OCI-LY7 (cell line): Measurements from ENCODE around the gene GALNT10. TPM values are rescaled to one million over a fixed set of nuclear protein-coding genes. Genes with fewer than 3 reads are reported as not detected.

ENCODE experiments used
- BruUV-seq: library from RNA; stranded (reverse); fragments of 400-500 nt; replicated peaks from 2 replicates; lab custom pipeline; 2021; lab: Mats Ljungman, UMichigan
- CTCF ChIA-PET: fragments of 300-600 bp; sonication (Branson Sonifier 250); formaldehyde crosslinking; loops from one replicate; lab custom pipeline; 2022; ENCODE audit warnings: antibody characterized with exemption; ENCODE audit not compliant: unreplicated experiment; lab: Charles Lee
- POLR2A ChIA-PET: fragments of 300-600 bp; sonication (Branson Sonifier 250); formaldehyde crosslinking; loops from one replicate; lab custom pipeline; 2022; ENCODE audit warnings: antibody characterized with exemption; lab: Charles Lee
- DNase-seq: peaks from one replicate; pipeline ENCODE4 v3.0.0-alpha.2; 2015; ENCODE audit warnings: low spot score
- H2AFZ ChIP-seq: fragments of 200-600 bp; sonication (generic), shearing (Covaris generic); 2 replicates; pipeline ENCODE4 v1.6.1; 2014; ENCODE audit warnings: mild to moderate bottlenecking, antibody characterized with exemption, low read length, moderate library complexity
- H3K27ac ChIP-seq: fragments of 200-600 bp; sonication (generic); 2 replicates; pipeline ENCODE4 v1.5.1; 2014; ENCODE audit warnings: mixed run types, low read depth, mild to moderate bottlenecking, moderate library complexity, low read length, inconsistent platforms; ENCODE audit not compliant: poor library complexity, severe bottlenecking
- H3K36me3 ChIP-seq: fragments of 200-600 bp; sonication (generic); 2 replicates; pipeline ENCODE4 v1.6.1; 2014; ENCODE audit warnings: mild to moderate bottlenecking, antibody characterized with exemption, low read length, moderate library complexity, mixed read lengths; ENCODE audit not compliant: insufficient read depth
- H3K4me1 ChIP-seq: fragments of 200-600 bp; sonication (generic); 2 replicates; pipeline ENCODE4 v1.5.1; 2014; ENCODE audit warnings: mild to moderate bottlenecking, low read length; ENCODE audit not compliant: insufficient read depth, poor library complexity, severe bottlenecking
- H3K4me2 ChIP-seq: fragments of 200-600 bp; sonication (generic); 2 replicates; pipeline ENCODE4 v1.6.1; 2014; ENCODE audit warnings: mild to moderate bottlenecking, low read length
- H3K4me3 ChIP-seq: fragments of 200-600 bp; sonication (generic); 2 replicates; pipeline ENCODE4 v1.5.1; 2014; ENCODE audit warnings: mild to moderate bottlenecking, low read depth, low read length; ENCODE audit not compliant: poor library complexity, severe bottlenecking
- H3K79me2 ChIP-seq: fragments of 200-600 bp; sonication (generic); 2 replicates; pipeline ENCODE4 v1.6.1; 2016; ENCODE audit warnings: low read depth, mild to moderate bottlenecking, low read length, moderate library complexity, mixed read lengths; ENCODE audit not compliant: insufficient read depth
- H3K9me2 ChIP-seq: fragments of 200-600 bp; sonication (generic); 2 replicates; pipeline ENCODE4 v1.6.1; 2016; ENCODE audit warnings: mild to moderate bottlenecking, low read length, mixed read lengths; ENCODE audit not compliant: insufficient read depth
- H3K9me3 ChIP-seq: fragments of 200-600 bp; sonication (generic); 2 replicates; pipeline ENCODE4 v1.6.1; 2014; ENCODE audit warnings: mild to moderate bottlenecking, mixed run types, low read length, mixed read lengths
- H4K20me1 ChIP-seq: fragments of 200-600 bp; sonication (generic); 2 replicates; pipeline ENCODE4 v1.6.1; 2014; ENCODE audit warnings: mild to moderate bottlenecking, antibody characterized with exemption, low read length, moderate library complexity, mixed read lengths; ENCODE audit not compliant: insufficient read depth
- EZH2phosphoT487 ChIP-seq: fragments of 200-600 bp; sonication (generic); IDR thresholded peaks from 2 replicates; pipeline ENCODE4 v1.6.1; 2018; ENCODE audit warnings: low read depth, borderline replicate concordance, mild to moderate bottlenecking, mixed run types, antibody characterized with exemption, low read length, moderate library complexity, mixed read lengths
- intact Hi-C: fragments of 100-400 bp; cut with micrococcal nuclease; formaldehyde crosslinking; loops from one replicate; pipeline ENCODE4 v1.10.0; 2022; ENCODE audit not compliant: unreplicated experiment
- total RNA-seq, 2 experiments: library from RNA; depleted of rRNA in 1 of 2; stranded (reverse); fragments of >200 nt in 1 of 2; shearing (Covaris generic) in 1 of 2; gene quantifications; 2 replicates each; pipeline ENCODE4 v1.2.3, GENCODE V29; 2014 to 2022
- TF ChIP-seq, protein P1 (sequence below): fragments of 200-600 bp; sonication (generic); conservative IDR thresholded peaks from 2 replicates; pipeline ENCODE4 v1.5.1; 2014; ENCODE audit warnings: mild to moderate bottlenecking, antibody characterized with exemption, low read length, moderate library complexity, mixed read lengths

Gene GALNT10
- total RNA-seq, 2 experiments from 2014 or later, result 7.3 to 20.6 TPM

- Histone ChIP-seq H3K4me1 (no peaks in the 10 kb centered on the region), H3K4me3 (no peak overlapping the region), H3K9me2 (no peaks in the 10 kb centered on the region), H3K36me3 (no peaks in the 10 kb centered on the region), H4K20me1 (no peaks in the 10 kb centered on the region), H2AFZ (no peak overlapping the region), H3K27ac (no peak overlapping the region), H3K79me2 (no peaks in the 10 kb centered on the region), H3K9me3 (no peaks in the 10 kb centered on the region), H3K4me2 (no peak overlapping the region)
- TF ChIP-seq, protein P1, sequence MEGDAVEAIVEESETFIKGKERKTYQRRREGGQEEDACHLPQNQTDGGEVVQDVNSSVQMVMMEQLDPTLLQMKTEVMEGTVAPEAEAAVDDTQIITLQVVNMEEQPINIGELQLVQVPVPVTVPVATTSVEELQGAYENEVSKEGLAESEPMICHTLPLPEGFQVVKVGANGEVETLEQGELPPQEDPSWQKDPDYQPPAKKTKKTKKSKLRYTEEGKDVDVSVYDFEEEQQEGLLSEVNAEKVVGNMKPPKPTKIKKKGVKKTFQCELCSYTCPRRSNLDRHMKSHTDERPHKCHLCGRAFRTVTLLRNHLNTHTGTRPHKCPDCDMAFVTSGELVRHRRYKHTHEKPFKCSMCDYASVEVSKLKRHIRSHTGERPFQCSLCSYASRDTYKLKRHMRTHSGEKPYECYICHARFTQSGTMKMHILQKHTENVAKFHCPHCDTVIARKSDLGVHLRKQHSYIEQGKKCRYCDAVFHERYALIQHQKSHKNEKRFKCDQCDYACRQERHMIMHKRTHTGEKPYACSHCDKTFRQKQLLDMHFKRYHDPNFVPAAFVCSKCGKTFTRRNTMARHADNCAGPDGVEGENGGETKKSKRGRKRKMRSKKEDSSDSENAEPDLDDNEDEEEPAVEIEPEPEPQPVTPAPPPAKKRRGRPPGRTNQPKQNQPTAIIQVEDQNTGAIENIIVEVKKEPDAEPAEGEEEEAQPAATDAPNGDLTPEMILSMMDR, result no peak
- TF ChIP-seq EZH2phosphoT487, result no peak
- ChIA-PET POLR2A (interaction anchor here (0.6 kb wide), 1 partner anchor 294 kb away, joined by 4 read pairs; no protein-coding TSS in a partner anchor), CTCF (no interaction called here)
- DNase-seq, result no peak
- no TSS peak for BruUV-seq
- intact Hi-C loops, result no loop called here
Measured at GRCh38 chr5:154394307-154394706, 203.8 kb downstream of the GALNT10 start.

DNA sequence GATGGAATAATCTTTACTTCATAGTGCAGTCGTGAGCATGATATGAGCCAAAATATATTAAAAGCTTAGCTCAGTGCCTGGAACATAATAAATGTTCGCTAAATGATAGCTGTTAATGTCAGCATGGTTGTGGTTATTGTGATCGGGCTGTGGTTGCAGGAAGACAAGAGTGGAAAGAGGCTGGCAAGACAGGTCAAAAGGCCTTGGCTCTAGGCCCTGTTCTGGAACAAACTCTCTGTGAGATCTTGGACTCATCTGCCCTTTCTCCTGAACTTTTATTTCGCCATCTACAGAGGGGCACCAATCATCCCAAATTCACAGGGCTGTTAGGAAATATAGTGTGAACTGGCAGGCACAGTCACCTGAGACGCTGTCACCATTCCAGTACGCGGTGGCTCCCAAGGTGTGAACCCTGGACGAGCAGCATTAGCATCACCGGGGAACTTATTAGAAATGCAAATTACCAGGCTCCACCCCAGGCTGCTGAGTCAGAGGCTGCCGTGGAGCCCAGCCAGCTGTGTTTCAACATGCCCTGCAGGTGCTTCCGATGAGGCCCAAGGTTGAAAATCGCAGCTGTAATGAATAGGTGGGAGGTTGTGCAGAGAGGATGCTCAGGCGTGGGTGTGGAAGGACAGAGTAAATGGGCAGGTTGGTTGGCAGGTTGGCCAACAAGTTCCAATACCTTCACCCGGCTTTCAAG is 205.0 kb downstream of the GALNT10 start:
- BruUV-seq, result no TSS peak
- no peak overlapping the region for H3K4me3 ChIP-seq
- no peak overlapping the region for H3K27ac ChIP-seq
- intact Hi-C loops, result no loop called here
- no peaks in the 10 kb centered on the region for H3K79me2 ChIP-seq
- ChIA-PET POLR2A (no interaction called here), CTCF (interaction anchor here (0.6 kb wide), 1 partner anchor 38 kb away, joined by 3 read pairs; no protein-coding TSS in a partner anchor)
- H3K36me3 ChIP-seq, result no peaks in the 10 kb centered on the region
- H3K4me1 ChIP-seq, result no peaks in the 10 kb centered on the region
- no peak overlapping the region for H3K4me2 ChIP-seq
- no peaks in the 10 kb centered on the region for H3K9me2 ChIP-seq
- no peak for DNase-seq
- H4K20me1 ChIP-seq, result no peaks in the 10 kb centered on the region
- no peaks in the 10 kb centered on the region for H3K9me3 ChIP-seq
- H2AFZ ChIP-seq, result no peak overlapping the region
- TF ChIP-seq, protein P1, result no peak
- TF ChIP-seq EZH2phosphoT487, result no peak

- H2AFZ ChIP-seq, result no peak overlapping the region
- H3K4me3 ChIP-seq, result no peak overlapping the region
- ChIA-PET POLR2A (no interaction called here), CTCF (no interaction called here)
- no peak overlapping the region for H3K4me2 ChIP-seq
- no TSS peak for BruUV-seq
- H3K79me2 ChIP-seq, result no peaks in the 10 kb centered on the region
- H4K20me1 ChIP-seq, result no peaks in the 10 kb centered on the region
- no peak for DNase-seq
- H3K9me2 ChIP-seq, result no peaks in the 10 kb centered on the region
- intact Hi-C loops, result no loop called here
- no peaks in the 10 kb centered on the region for H3K4me1 ChIP-seq
- no peaks in the 10 kb centered on the region for H3K9me3 ChIP-seq
- TF ChIP-seq, protein P1, result no peak
- no peak for TF ChIP-seq EZH2phosphoT487
- no peaks in the 10 kb centered on the region for H3K36me3 ChIP-seq
- no peak overlapping the region for H3K27ac ChIP-seq
Measured at GRCh38 chr5:154396128-154396527, 205.6 kb downstream of the GALNT10 start.
